Endodermal cell (in vitro differentiated cells): Measurements from ENCODE around the gene SPAG7. TPM values are rescaled to one million over a fixed set of nuclear protein-coding genes. Genes with fewer than 3 reads are reported as not detected.
"Not testable (repeated sequence)": the region's sequence is repeated elsewhere in the genome, so short reads cannot be mapped to it uniquely, and the experiment has no call there.

Experiments used
- DNase-seq: peaks from one replicate; pipeline ENCODE4 v3.0.0-alpha.2; 2017
- H3K27ac ChIP-seq: 2 replicates; pipeline ENCODE4 v1.5.1; 2013; ENCODE audit warnings: mild to moderate bottlenecking, low read depth, low read length, moderate library complexity
- H3K27me3 ChIP-seq: 2 replicates; pipeline ENCODE4 v1.6.1; 2013; ENCODE audit warnings: mild to moderate bottlenecking, low read length, moderate library complexity; ENCODE audit not compliant: insufficient read depth, control insufficient read depth, poor library complexity, severe bottlenecking
- H3K36me3 ChIP-seq: 2 replicates; pipeline ENCODE4 v1.7.0; 2013; ENCODE audit warnings: mild to moderate bottlenecking, low read length, moderate library complexity; ENCODE audit not compliant: control insufficient read depth, insufficient read depth
- H3K4me1 ChIP-seq: one replicate; pipeline ENCODE4 v1.7.0; 2013; ENCODE audit warnings: low read length; ENCODE audit not compliant: control insufficient read depth, insufficient read depth
- H3K4me3 ChIP-seq: 2 replicates; pipeline ENCODE4 v1.5.1; 2013; ENCODE audit warnings: mild to moderate bottlenecking, low read length, moderate library complexity
- H3K9ac ChIP-seq: 2 replicates; pipeline ENCODE4 v1.6.1; 2013; ENCODE audit warnings: mild to moderate bottlenecking, low read length, moderate library complexity; ENCODE audit not compliant: poor library complexity, severe bottlenecking; ENCODE audit errors: extremely low read depth
- H3K9me3 ChIP-seq: 2 replicates; pipeline ENCODE4 v1.6.1; 2013; ENCODE audit warnings: mild to moderate bottlenecking, low read length, moderate library complexity; ENCODE audit not compliant: control insufficient read depth
- H3K27ac Mint-ChIP-seq: 2 replicates; pipeline ENCODE4 v1.8.0; 2020; ENCODE audit warnings: mixed read lengths
- H3K27me3 Mint-ChIP-seq: 2 replicates; pipeline ENCODE4 v1.8.0; 2021; ENCODE audit warnings: mild to moderate bottlenecking, mixed read lengths; ENCODE audit not compliant: insufficient read depth
- H3K36me3 Mint-ChIP-seq: 2 replicates; pipeline ENCODE4 v1.8.0; 2020; ENCODE audit warnings: low read depth, mixed read lengths
- H3K4me1 Mint-ChIP-seq: 2 replicates; pipeline ENCODE4 v1.8.0; 2020; ENCODE audit warnings: mixed read lengths
- H3K4me3 Mint-ChIP-seq: 2 replicates; pipeline ENCODE4 v1.8.0; 2020; ENCODE audit warnings: mild to moderate bottlenecking, moderate library complexity, mixed read lengths
- H3K9me3 Mint-ChIP-seq: 2 replicates; pipeline ENCODE4 v1.8.0; 2020; ENCODE audit warnings: mild to moderate bottlenecking, mixed read lengths
- CTCF ChIP-seq: fragments of 200-600 bp; sonication (generic); conservative IDR thresholded peaks from 2 replicates; pipeline ENCODE4 v1.5.0; 2021; ENCODE audit warnings: antibody characterized with exemption, mild to moderate bottlenecking
- WGBS, 2 experiments: methylation state at CpG; one replicate each; pipeline versions ENCODE4 v1.1.5 to v1.1.7; 2013; ENCODE audit warnings: missing lambda C conversion rate in 2 of 2, mixed read lengths in 1 of 2; ENCODE audit not compliant: insufficient coverage in 1 of 2, insufficient read length in 1 of 2; 5-methylcytosine and 5-hydroxymethylcytosine counted together
- total RNA-seq, 2 donors: library from RNA; stranded (reverse); fragmentation: NEBNext Ultra II Directional in 1 of 2; extraction: Animal tissue kit (Norgen Biotek cat#: 25700) in 1 of 2; gene quantifications; 2 replicates in 1 of 2; 3 replicates in 1 of 2; pipeline ENCODE4 v1.2.1, GENCODE V29; 2021

The SPAG7 gene
- total RNA-seq, 2 donors from 2014 or later = 81.1 to 84.4 TPM

- Mint-ChIP-seq H3K4me1 (peaks cover 16% of the 10 kb centered on the region), H3K9me3 (no peaks in the 10 kb centered on the region), H3K27ac (peak within 1 kb of the TSS; percentile 48), H3K27me3 (no peaks in the 10 kb centered on the region), H3K4me3 (no peak within 1 kb of the TSS), H3K36me3 (peaks cover 11% of the 10 kb centered on the region)
- no peaks in the 10 kb centered on the region for H3K4me1 ChIP-seq
- no peaks in the 10 kb centered on the region for H3K9me3 ChIP-seq
- no peak for TF ChIP-seq CTCF
- no peaks in the 10 kb centered on the region for H3K27me3 ChIP-seq
- H3K9ac ChIP-seq = no peak within 1 kb of the TSS
- no peak for DNase-seq
- 92 to 97% methylated on average over 5 to 14 of the region's 14 CpGs for WGBS, 2 experiments
- H3K4me3 ChIP-seq = no peak within 1 kb of the TSS
- no peak within 1 kb of the TSS for H3K27ac ChIP-seq
- H3K36me3 ChIP-seq = peaks cover 12% of the 10 kb centered on the region
Measured at GRCh38 chr17:4931963-4932362, 35.7 kb downstream of the SPAG7 start, which contains the start of gene GP1BA. Gene GP1BA (plus strand): TSS chr17:4932277. CDS start chr17:4932605, 328 bp downstream.

- Mint-ChIP-seq H3K27ac (no peak overlapping the region), H3K9me3 (no peaks in the 10 kb centered on the region), H3K27me3 (no peaks in the 10 kb centered on the region), H3K4me1 (peaks cover 8% of the 10 kb centered on the region), H3K36me3 (peaks cover 10% of the 10 kb centered on the region), H3K4me3 (no peak overlapping the region)
- no peak overlapping the region for H3K27ac ChIP-seq
- DNase-seq = no peak
- peaks cover 3% of the 10 kb centered on the region for H3K36me3 ChIP-seq
- H3K9me3 ChIP-seq = no peaks in the 10 kb centered on the region
- H3K27me3 ChIP-seq = no peaks in the 10 kb centered on the region
- no peaks in the 10 kb centered on the region for H3K4me1 ChIP-seq
- H3K9ac ChIP-seq = no peak overlapping the region
- no peak for TF ChIP-seq CTCF
- H3K4me3 ChIP-seq = no peak overlapping the region
- WGBS, 2 experiments = 96% methylated on average over 12 to 18 of the region's 18 CpGs
Measured at GRCh38 chr17:4928881-4929280, 38.7 kb downstream of the SPAG7 start.

- 92 to 96% methylated on average over 14 to 24 of the region's 24 CpGs for WGBS, 2 experiments
- not testable (repeated sequence) for H3K27ac Mint-ChIP-seq, H3K4me1 ChIP-seq, DNase-seq, H3K36me3 ChIP-seq, H3K27me3 Mint-ChIP-seq, H3K4me3 ChIP-seq, H3K9ac ChIP-seq, H3K4me1 Mint-ChIP-seq, H3K9me3 Mint-ChIP-seq, H3K9me3 ChIP-seq, H3K27me3 ChIP-seq, H3K27ac ChIP-seq, H3K4me3 Mint-ChIP-seq
- H3K36me3 Mint-ChIP-seq = peaks cover 10% of the 10 kb centered on the region
Measured at GRCh38 chr17:4926577-4927335, 40.9 kb downstream of the SPAG7 start.
